Measurements from ENCODE around the gene PHYHIPL. TPM values are rescaled to one million over a fixed set of nuclear protein-coding genes. Genes with fewer than 3 reads are reported as not detected.

PHYHIPL gene
- polyA plus RNA-seq, 1 of the 3 experiments (the other 2 are of a cell fraction), result 0.44 TPM

- Histone ChIP-seq H3K9me3 (no peaks in the 10 kb centered on the region), H3K4me2 (no peak overlapping the region), H3K9ac (no peak overlapping the region), H2AFZ (ENCODE audit: low read depth) (no peak overlapping the region), H3K79me2 (ENCODE audit: insufficient read depth) (no peaks in the 10 kb centered on the region), H3F3A (replicated peaks; ENCODE audit: insufficient read depth) (no peaks in the 10 kb centered on the region), H3K27me3 (ENCODE audit: insufficient read depth) (no peaks in the 10 kb centered on the region), H3K4me3 (ENCODE audit: low read depth in 2 of 2, low read length in 1 of 2) (no peak overlapping the region), H4K20me1 (ENCODE audit: insufficient read depth) (no peaks in the 10 kb centered on the region), H3K36me3 (replicated peaks in 1 of 2; ENCODE audit: control insufficient read depth in 1 of 2, insufficient read depth in 2 of 2, low read length in 1 of 2) (peaks cover 23 to 43% of the 10 kb centered on the region in 2 experiments), H3K27ac (ENCODE audit: low read depth in 2 of 2, low read length in 1 of 2) (no peak overlapping the region; a peak in 1 of 4 replicates), H3K9me2 (no peaks in the 10 kb centered on the region), H3K4me1 (ENCODE audit: control insufficient read depth in 1 of 2, insufficient read depth in 2 of 2, low read depth in 1 of 2, low read length in 1 of 2) (peaks cover 0 to 7% of the 10 kb centered on the region in 2 experiments; a peak in 2 of 4 replicates)
- WGBS (ENCODE audit: low lambda C conversion rate), result 81% methylated on average over 4 of the region's 6 CpGs
- no peak for DNase-seq
- no peak for TF ChIP-seq FOXJ3 (CRISPR knock-in tag; IDR thresholded peaks at IDR 0.05)
- no peak for TF ChIP-seq TEAD4 (IDR thresholded peaks at IDR 0.05; ENCODE audit: borderline replicate concordance, insufficient read depth)
- no peak for TF ChIP-seq SMC3 (IDR thresholded peaks at IDR 0.05; ENCODE audit: low read depth, low read length)
- no peak for TF ChIP-seq GABPA (IDR thresholded peaks at IDR 0.05; ENCODE audit: low read depth)
- no peak for TF ChIP-seq FOSL2 (IDR thresholded peaks at IDR 0.05; ENCODE audit: borderline replicate concordance, low read depth)
- POLR2A ChIA-PET, result no interaction called here
- CTCF ChIA-PET, result interaction anchor here (0.5 to 1.1 kb wide), 2 partner anchors 13 to 1634 kb away, joined by 3 read pairs; no protein-coding TSS in a partner anchor
Measured at GRCh38 chr10:59269651-59270050, 93.2 kb downstream of the PHYHIPL start.

- Histone ChIP-seq H3K79me2 (ENCODE audit: insufficient read depth) (no peaks in the 10 kb centered on the region), H3K36me3 (replicated peaks in 1 of 2; ENCODE audit: control insufficient read depth in 1 of 2, insufficient read depth in 2 of 2, low read length in 1 of 2) (peaks cover 21 to 40% of the 10 kb centered on the region in 2 experiments), H3K4me1 (ENCODE audit: control insufficient read depth in 1 of 2, insufficient read depth in 2 of 2, low read depth in 1 of 2, low read length in 1 of 2) (peaks cover 0 to 7% of the 10 kb centered on the region in 2 experiments; a peak in 2 of 4 replicates), H3K27me3 (ENCODE audit: insufficient read depth) (no peaks in the 10 kb centered on the region), H3K27ac (ENCODE audit: low read depth in 2 of 2, low read length in 1 of 2) (no peak overlapping the region; a peak in 1 of 4 replicates), H4K20me1 (ENCODE audit: insufficient read depth) (no peaks in the 10 kb centered on the region), H3K9me3 (no peaks in the 10 kb centered on the region), H3K9me2 (no peaks in the 10 kb centered on the region), H3K4me3 (ENCODE audit: low read depth in 2 of 2, low read length in 1 of 2) (no peak overlapping the region), H3K4me2 (no peak overlapping the region), H3K9ac (no peak overlapping the region), H3F3A (replicated peaks; ENCODE audit: insufficient read depth) (no peaks in the 10 kb centered on the region), H2AFZ (ENCODE audit: low read depth) (no peak overlapping the region)
- CTCF ChIA-PET, result no interaction called here
- WGBS (ENCODE audit: low lambda C conversion rate), result 77% methylated on average over 3 of the region's 3 CpGs
- TF ChIP-seq USF1 (IDR thresholded peaks at IDR 0.05; ENCODE audit: borderline replicate concordance, low read depth), result no peak
- TF ChIP-seq NRF1 (IDR thresholded peaks at IDR 0.05; ENCODE audit: low read depth, low read length), result no peak
- no peak for TF ChIP-seq MAX (IDR thresholded peaks at IDR 0.05; ENCODE audit: low read depth)
- TF ChIP-seq RAD21 (IDR thresholded peaks at IDR 0.05; ENCODE audit: low read length), result no peak
- TF ChIP-seq EP300 (IDR thresholded peaks at IDR 0.05; ENCODE audit: borderline replicate concordance in 1 of 2, low read depth in 1 of 2, low read length in 1 of 2), result no peak
- POLR2A ChIA-PET, result no interaction called here
- no peak for DNase-seq
Measured at GRCh38 chr10:59270492-59270891, 94.0 kb downstream of the PHYHIPL start.

- no peaks in the 10 kb centered on the region for H4K20me1 ChIP-seq (ENCODE audit: insufficient read depth)
- H3K4me3 ChIP-seq (ENCODE audit: low read depth in 2 of 2, low read length in 1 of 2), result no peak overlapping the region
- CTCF ChIA-PET, result interaction anchor here (0.6 to 1.9 kb wide), 2 partner anchors 351 to 743 kb away, joined by 4 to 5 read pairs; no protein-coding TSS in a partner anchor
- DNase-seq, result peak; percentile 33
- H2AFZ ChIP-seq (ENCODE audit: low read depth), result no peak overlapping the region
- no peaks in the 10 kb centered on the region for H3K79me2 ChIP-seq (ENCODE audit: insufficient read depth)
- H3K4me1 ChIP-seq (ENCODE audit: control insufficient read depth in 1 of 2, insufficient read depth in 2 of 2, low read depth in 1 of 2, low read length in 1 of 2), result peaks cover 0 to 7% of the 10 kb centered on the region in 2 experiments; a peak in 2 of 4 replicates
- WGBS (ENCODE audit: low lambda C conversion rate), result 41% methylated on average over 4 of the region's 4 CpGs
- TF ChIP-seq GATA2 (CRISPR knock-in tag; IDR thresholded peaks at IDR 0.05) (peak; percentile 60), RCOR1 (IDR thresholded peaks at IDR 0.05; ENCODE audit: low read length) (peak; percentile 55; the same call in 1 of the 2 replicates), PBX3 (IDR thresholded peaks at IDR 0.05) (no peak), POLR2AphosphoS5 (IDR thresholded peaks at IDR 0.05; ENCODE audit: low read depth, low read length) (no peak), CHD2 (IDR thresholded peaks at IDR 0.05; ENCODE audit: low read length, partially characterized antibody) (no peak), TCF12 (IDR thresholded peaks at IDR 0.05) (peak; percentile 15; the same call in 1 of the 2 replicates), ELF1 (IDR thresholded peaks at IDR 0.05) (no peak), GABPA (IDR thresholded peaks at IDR 0.05; ENCODE audit: low read depth) (no peak), EP300 (IDR thresholded peaks at IDR 0.05; ENCODE audit: borderline replicate concordance in 1 of 2, low read depth in 1 of 2, low read length in 1 of 2) (peak in 1 of 2 experiments; percentile 41; a peak in 1 of 4 replicates)
- no peaks in the 10 kb centered on the region for H3K9me3 ChIP-seq
- peaks cover 20 to 34% of the 10 kb centered on the region in 2 experiments for H3K36me3 ChIP-seq (replicated peaks in 1 of 2; ENCODE audit: control insufficient read depth in 1 of 2, insufficient read depth in 2 of 2, low read length in 1 of 2)
- no peak overlapping the region for H3K9ac ChIP-seq
- peak overlapping the region in 1 of 2 experiments; percentile 16; a peak in 1 of 4 replicates for H3K27ac ChIP-seq (ENCODE audit: low read depth in 2 of 2, low read length in 1 of 2)
- H3K9me2 ChIP-seq, result no peaks in the 10 kb centered on the region
- POLR2A ChIA-PET, result no interaction called here
- no peaks in the 10 kb centered on the region for H3K27me3 ChIP-seq (ENCODE audit: insufficient read depth)
- H3F3A ChIP-seq (replicated peaks; ENCODE audit: insufficient read depth), result no peaks in the 10 kb centered on the region
- no peak overlapping the region for H3K4me2 ChIP-seq
Measured at GRCh38 chr10:59271160-59271559, 94.7 kb downstream of the PHYHIPL start.
